CD4-positive, CD25-positive, alpha-beta regulatory T cell (primary cell): ENCODE measurements around the gene MEIG1. TPM values are rescaled to one million over a fixed set of nuclear protein-coding genes. Genes with fewer than 3 reads are reported as not detected.
A peak's percentile ranks its signal among the peaks of the same experiment; 100 is the strongest.
"Not testable (repeated sequence)": the region's sequence is repeated elsewhere in the genome, so short reads cannot be mapped to it uniquely, and the experiment has no call there.

Experiments
- ATAC-seq, 2 donors: fragments of 150-1000 bp; cut with Tn5 transposase; one replicate each; pipeline ENCODE4 v1.10.0; 2021; ENCODE audit warnings: low read depth in 2 of 2, moderate number of reproducible peaks in 2 of 2, moderate library complexity in 1 of 2
- DNase-seq, 3 donors: peaks; one replicate each; pipeline versions ENCODE4 v3.0.0 to v3.0.0-alpha.2; 2012 to 2022; ENCODE audit warnings: mixed read lengths in 1 of 3
- H3K27ac ChIP-seq: one replicate; pipeline ENCODE4 v1.7.0; 2013; ENCODE audit warnings: mild to moderate bottlenecking, low read length; ENCODE audit not compliant: insufficient read depth, poor library complexity, severe bottlenecking
- H3K27me3 ChIP-seq: one replicate; pipeline ENCODE4 v1.7.0; 2013; ENCODE audit warnings: low read length; ENCODE audit not compliant: control insufficient read depth, insufficient read depth
- H3K36me3 ChIP-seq: one replicate; pipeline ENCODE4 v1.7.0; 2013; ENCODE audit warnings: mild to moderate bottlenecking, low read length, moderate library complexity; ENCODE audit not compliant: control insufficient read depth, insufficient read depth
- H3K4me1 ChIP-seq: 2 replicates; pipeline ENCODE4 v1.7.0; 2013; ENCODE audit warnings: mild to moderate bottlenecking, low read length; ENCODE audit not compliant: insufficient read depth, control insufficient read depth, poor library complexity, severe bottlenecking
- H3K4me3 ChIP-seq: one replicate; pipeline ENCODE4 v1.7.0; 2013; ENCODE audit warnings: low read depth, mild to moderate bottlenecking, low read length, moderate library complexity
- H3K9me3 ChIP-seq, 2 experiments: 1 replicate in 1 of 2; 2 replicates in 1 of 2; pipeline ENCODE4 v1.7.0; 2013; ENCODE audit warnings: low read length in 2 of 2, mild to moderate bottlenecking in 1 of 2, moderate library complexity in 1 of 2; ENCODE audit not compliant: control insufficient read depth in 2 of 2
- H3K27ac Mint-ChIP-seq, 3 donors: one replicate each; pipeline ENCODE4 v1.8.0; 2020 to 2022; ENCODE audit warnings: mild to moderate bottlenecking in 3 of 3, mixed read lengths in 3 of 3, moderate library complexity in 2 of 3
- H3K27me3 Mint-ChIP-seq: one replicate; pipeline ENCODE4 v1.8.0; 2022; ENCODE audit warnings: mild to moderate bottlenecking, mixed read lengths
- H3K36me3 Mint-ChIP-seq: one replicate; pipeline ENCODE4 v1.8.0; 2020; ENCODE audit warnings: mixed read lengths
- H3K4me1 Mint-ChIP-seq, 4 donors: one replicate each; pipeline ENCODE4 v1.8.0; 2020 to 2022; ENCODE audit warnings: mixed read lengths in 4 of 4, mild to moderate bottlenecking in 1 of 4
- H3K4me3 Mint-ChIP-seq, 4 donors: one replicate each; pipeline ENCODE4 v1.8.0; 2020 to 2022; ENCODE audit warnings: mild to moderate bottlenecking in 4 of 4, mixed read lengths in 4 of 4, moderate library complexity in 3 of 4
- H3K9me3 Mint-ChIP-seq, 7 donors: one replicate each; pipeline ENCODE4 v1.8.0; 2020 to 2022; ENCODE audit warnings: mixed read lengths in 7 of 7, mild to moderate bottlenecking in 3 of 7, moderate library complexity in 2 of 7
- polyA plus RNA-seq, 4 donors: library from polyadenylated mRNA; unstranded; fragments of 300-500 nt; fragmentation: Illumina TruSeq; gene quantifications; one replicate each; pipeline ENCODE4 v1.2.3, GENCODE V29; 2021
- total RNA-seq: library from RNA; stranded (reverse); gene quantifications from one replicate; pipeline ENCODE4 v1.2.3, GENCODE V29; 2022

MEIG1 gene
- total and polyA plus RNA-seq, 5 donors from 2014 or later = 0.83 to 1.7 (median 1.5) TPM; not detected in 1

DNA sequence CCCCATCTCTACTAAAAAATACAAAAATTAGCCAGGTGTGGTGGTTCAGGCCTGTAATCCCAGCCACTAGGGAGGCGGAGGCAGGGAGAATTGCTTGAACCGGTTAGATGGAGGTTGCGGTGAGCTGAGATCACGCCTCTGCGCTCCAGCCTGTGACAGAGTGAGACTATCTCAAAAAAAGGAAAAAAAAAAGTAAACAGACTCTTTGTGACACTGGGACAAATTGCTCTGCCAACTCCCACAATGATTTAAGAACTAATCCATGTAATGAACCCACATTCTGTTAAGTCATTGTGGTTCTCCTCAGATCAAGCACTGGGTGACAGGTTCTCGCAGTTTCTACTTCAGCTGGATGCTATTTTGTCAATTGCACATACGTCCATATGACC, 16.2 kb upstream of the MEIG1 start:
- H3K36me3 Mint-ChIP-seq = peaks cover 26% of the 10 kb centered on the region
- H3K4me3 Mint-ChIP-seq, H3K27ac ChIP-seq, H3K4me3 ChIP-seq, ATAC-seq, H3K9me3 Mint-ChIP-seq, H3K4me1 ChIP-seq, H3K27me3 ChIP-seq, H3K27me3 Mint-ChIP-seq, DNase-seq, H3K9me3 ChIP-seq: not testable (repeated sequence)
- peaks cover 0 to 25% (median 7%) of the 10 kb centered on the region in 4 donors for H3K4me1 Mint-ChIP-seq
- peaks cover 49% of the 10 kb centered on the region for H3K36me3 ChIP-seq
- H3K27ac Mint-ChIP-seq = peak overlapping the region in 1 of 3 donors; percentile 82

DNA sequence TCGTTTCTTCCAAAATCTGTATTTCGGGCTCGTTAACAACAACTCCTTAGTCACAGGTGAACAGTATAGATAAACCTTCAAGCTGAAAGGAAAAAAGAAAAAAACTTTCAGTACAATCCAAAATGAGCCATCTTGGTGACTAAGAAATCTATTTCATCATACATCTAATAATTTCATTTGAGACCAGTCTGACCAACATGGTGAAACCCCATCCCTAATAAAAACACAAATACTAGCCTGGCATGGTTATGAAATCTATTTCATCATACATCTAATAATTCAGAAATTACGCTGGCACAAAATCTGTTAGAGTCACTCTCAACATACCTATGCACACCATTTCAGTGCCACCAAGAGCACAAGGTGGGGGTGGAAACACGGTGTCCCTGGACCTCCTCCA, 14.1 kb upstream of the MEIG1 start:
- Histone ChIP-seq H3K9me3 (no peaks in the 10 kb centered on the region), H3K4me1 (no peaks in the 10 kb centered on the region), H3K36me3 (peaks cover 53% of the 10 kb centered on the region), H3K27me3 (no peaks in the 10 kb centered on the region), H3K4me3 (no peak overlapping the region), H3K27ac (no peak overlapping the region)
- no peak for ATAC-seq
- no peak overlapping the region for H3K27ac Mint-ChIP-seq
- no peaks in the 10 kb centered on the region for H3K9me3 Mint-ChIP-seq
- no peaks in the 10 kb centered on the region for H3K27me3 Mint-ChIP-seq
- no peak for DNase-seq
- H3K4me3 Mint-ChIP-seq = no peak overlapping the region
- peaks cover 10 to 38% (median 14%) of the 10 kb centered on the region in 4 donors for H3K4me1 Mint-ChIP-seq
- H3K36me3 Mint-ChIP-seq = peaks cover 37% of the 10 kb centered on the region

GRCh38 chr10:14947268-14947667, 11.9 kb upstream of the MEIG1 start:
- H3K36me3 Mint-ChIP-seq = peaks cover 37% of the 10 kb centered on the region
- H3K36me3 ChIP-seq = peaks cover 49% of the 10 kb centered on the region

DNA sequence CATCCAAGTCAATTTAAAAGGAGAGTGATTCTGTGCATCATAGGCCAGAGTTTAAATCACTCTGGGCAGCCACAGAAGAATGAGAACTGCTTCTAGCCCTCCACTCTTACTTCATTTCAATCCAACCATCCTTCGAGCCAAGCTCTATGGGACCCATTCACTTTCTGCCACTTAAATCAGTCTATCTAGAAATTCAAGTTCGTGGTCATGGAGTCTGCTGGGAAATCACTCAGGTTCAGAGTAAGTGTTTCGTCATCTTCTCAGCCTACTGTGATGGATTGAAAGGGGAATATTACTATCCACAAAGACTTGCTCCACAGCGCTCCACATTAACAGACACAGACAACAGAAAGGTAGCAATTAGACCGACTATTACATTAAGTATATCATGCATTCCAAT, 9.9 kb upstream of the MEIG1 start:
- Histone ChIP-seq H3K4me3 (no peak overlapping the region), H3K36me3 (peaks cover 37% of the 10 kb centered on the region), H3K27me3 (no peaks in the 10 kb centered on the region), H3K27ac (no peak overlapping the region), H3K4me1 (peaks cover 28% of the 10 kb centered on the region), H3K9me3 (no peaks in the 10 kb centered on the region)
- peaks cover 19 to 54% (median 34%) of the 10 kb centered on the region in 4 donors for H3K4me1 Mint-ChIP-seq
- no peak for DNase-seq
- H3K9me3 Mint-ChIP-seq = peaks cover 0 to 1% (median 0%) of the 10 kb centered on the region in 7 donors
- no peaks in the 10 kb centered on the region for H3K27me3 Mint-ChIP-seq
- ATAC-seq = no peak
- peak overlapping the region in 1 of 3 donors; percentile 1 for H3K27ac Mint-ChIP-seq
- peaks cover 29% of the 10 kb centered on the region for H3K36me3 Mint-ChIP-seq
- H3K4me3 Mint-ChIP-seq = peak overlapping the region in 1 of 4 donors; percentile 14

More at GRCh38 chr10:14947268-14947667, 11.9 kb upstream of the MEIG1 start:
- no peak overlapping the region for H3K4me3 Mint-ChIP-seq
- Histone ChIP-seq H3K27ac (no peak overlapping the region), H3K4me1 (peaks cover 19% of the 10 kb centered on the region), H3K4me3 (no peak overlapping the region), H3K9me3 (no peaks in the 10 kb centered on the region), H3K27me3 (no peaks in the 10 kb centered on the region)
- ATAC-seq = no peak
- H3K27ac Mint-ChIP-seq = no peak overlapping the region
- H3K27me3 Mint-ChIP-seq = no peaks in the 10 kb centered on the region
- H3K9me3 Mint-ChIP-seq = peaks cover 0 to 1% (median 0%) of the 10 kb centered on the region in 7 donors
- no peak for DNase-seq
- H3K4me1 Mint-ChIP-seq = peaks cover 19 to 48% (median 25%) of the 10 kb centered on the region in 4 donors

DNA sequence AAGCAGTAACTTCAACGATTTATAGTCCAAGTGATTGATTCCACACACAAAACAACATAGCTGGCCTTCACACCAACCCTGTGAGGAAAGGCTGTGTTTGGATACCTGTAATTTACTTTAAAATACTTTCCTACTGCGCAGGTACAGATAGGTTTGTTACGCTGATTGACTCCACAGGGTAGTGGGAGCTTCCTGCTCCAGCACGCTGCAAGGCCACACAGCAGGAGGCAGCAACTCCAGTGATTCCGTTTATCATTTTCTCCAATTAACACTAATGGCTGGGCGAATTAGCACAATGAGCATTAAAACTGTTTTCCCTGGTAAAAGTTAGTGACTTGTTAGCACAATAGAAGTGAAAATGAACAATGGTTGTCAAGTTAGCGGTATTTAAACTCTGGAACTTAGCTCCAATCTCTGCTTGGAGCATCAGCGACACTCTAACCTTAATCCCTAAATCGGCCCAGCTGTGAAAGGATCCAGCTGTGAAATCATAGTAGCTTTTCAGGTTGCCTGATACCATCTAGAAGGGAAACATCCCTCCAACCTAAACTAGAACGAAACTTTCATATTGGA, 6.3 kb upstream of the MEIG1 start:
- peak overlapping the region; percentile 96 to 97 (median 97) for H3K27ac Mint-ChIP-seq
- DNase-seq = peak in 1 of 3 donors; percentile 16
- peak overlapping the region; percentile 87 to 98 (median 94) for H3K4me3 Mint-ChIP-seq
- peaks cover 16% of the 10 kb centered on the region for H3K36me3 Mint-ChIP-seq
- peaks cover 0 to 1% (median 0%) of the 10 kb centered on the region in 7 donors for H3K9me3 Mint-ChIP-seq
- H3K4me1 Mint-ChIP-seq = peaks cover 19 to 77% (median 45%) of the 10 kb centered on the region in 4 donors
- no peaks in the 10 kb centered on the region for H3K27me3 Mint-ChIP-seq
- Histone ChIP-seq H3K27ac (peak overlapping the region; percentile 91), H3K36me3 (peaks cover 13% of the 10 kb centered on the region), H3K9me3 (no peaks in the 10 kb centered on the region), H3K4me1 (peaks cover 38% of the 10 kb centered on the region), H3K27me3 (no peaks in the 10 kb centered on the region), H3K4me3 (peak overlapping the region; percentile 87)
- no peak for ATAC-seq

- peak; percentile 30 to 43 for ATAC-seq
- Histone ChIP-seq H3K36me3 (peaks cover 8% of the 10 kb centered on the region), H3K9me3 (no peaks in the 10 kb centered on the region), H3K4me1 (peaks cover 38% of the 10 kb centered on the region), H3K27me3 (no peaks in the 10 kb centered on the region), H3K27ac (peak overlapping the region; percentile 91), H3K4me3 (peak overlapping the region; percentile 87)
- peaks cover 14 to 77% (median 45%) of the 10 kb centered on the region in 4 donors for H3K4me1 Mint-ChIP-seq
- peaks cover 11% of the 10 kb centered on the region for H3K36me3 Mint-ChIP-seq
- peak overlapping the region; percentile 96 to 97 (median 97) for H3K27ac Mint-ChIP-seq
- peak overlapping the region; percentile 87 to 98 (median 94) for H3K4me3 Mint-ChIP-seq
- peaks cover 0 to 1% (median 0%) of the 10 kb centered on the region in 7 donors for H3K9me3 Mint-ChIP-seq
- no peaks in the 10 kb centered on the region for H3K27me3 Mint-ChIP-seq
- DNase-seq = peak in 2 of 3 donors; percentile 15 to 46
Measured at GRCh38 chr10:14953424-14954000, 5.7 kb upstream of the MEIG1 start.

DNA sequence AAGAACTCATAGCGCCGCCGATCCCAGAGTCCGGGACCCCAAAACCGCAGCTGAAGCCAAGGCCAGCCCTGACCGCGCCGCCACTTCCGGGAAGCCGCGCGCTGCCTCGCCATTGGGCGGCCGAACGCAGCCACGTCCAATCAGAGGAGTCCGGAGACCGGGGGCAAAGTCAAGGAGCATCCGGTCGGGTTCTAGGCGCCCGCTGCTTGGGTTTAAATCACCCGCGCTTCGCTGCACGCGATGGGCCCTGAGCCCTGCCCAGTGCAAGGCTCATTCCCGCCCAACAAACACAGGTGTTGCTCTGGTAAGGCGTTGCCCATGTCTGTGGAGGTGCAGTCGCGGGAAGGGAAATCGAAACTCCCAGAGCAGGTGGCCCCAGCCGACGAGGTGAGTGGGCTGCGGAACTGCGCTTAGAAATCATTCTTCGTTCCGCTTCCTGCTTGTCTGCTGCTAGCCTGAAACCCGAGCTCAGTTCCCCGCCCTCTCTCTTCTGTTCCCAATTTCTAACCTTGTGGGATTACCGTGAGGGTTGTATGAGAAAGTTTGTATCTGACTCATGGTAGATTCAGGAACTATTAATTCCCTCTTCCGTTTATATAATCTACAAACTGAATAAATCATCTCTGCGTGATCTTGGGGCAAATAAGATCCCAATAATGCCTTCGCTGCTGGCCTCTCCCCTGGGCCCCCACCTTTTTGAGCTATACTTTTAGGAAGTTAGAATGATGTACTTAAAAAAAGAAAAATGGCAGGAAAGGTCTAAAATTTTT, 5.0 kb upstream of the MEIG1 start, which contains the start of gene DCLRE1C:
Gene DCLRE1C, minus strand, starts transcription at position 96 of the 770 bp plus-strand sequence. Its CDS starts 86 bp downstream, at position 10.
- ATAC-seq (peak; percentile 89 to 93), DNase-seq (peak; percentile 84 to 97 (median 88))
- Histone ChIP-seq H3K36me3 (peaks cover 2% of the 10 kb centered on the region), H3K27me3 (no peaks in the 10 kb centered on the region), H3K4me1 (peaks cover 42% of the 10 kb centered on the region), H3K27ac (peak within 1 kb of the TSS; percentile 91), H3K4me3 (peak within 1 kb of the TSS; percentile 87), H3K9me3 (no peaks in the 10 kb centered on the region)
- H3K27ac Mint-ChIP-seq = peak within 1 kb of the TSS; percentile 96 to 97 (median 97)
- H3K27me3 Mint-ChIP-seq = no peaks in the 10 kb centered on the region
- peaks cover 18 to 76% (median 46%) of the 10 kb centered on the region in 4 donors for H3K4me1 Mint-ChIP-seq
- peaks cover 0 to 1% (median 0%) of the 10 kb centered on the region in 7 donors for H3K9me3 Mint-ChIP-seq
- H3K36me3 Mint-ChIP-seq = peaks cover 4% of the 10 kb centered on the region
- H3K4me3 Mint-ChIP-seq = peak within 1 kb of the TSS; percentile 87 to 98 (median 94)
